ENCODE data around the gene HS2ST1. TPM values are rescaled to one million over a fixed set of nuclear protein-coding genes. Genes with fewer than 3 reads are reported as not detected.
"Not testable (repeated sequence)": the region's sequence is repeated elsewhere in the genome, so short reads cannot be mapped to it uniquely, and the experiment has no call there.

The HS2ST1 gene
- polyA plus RNA-seq, 4 donors = 39.0 to 59.4 (median 53.5) TPM

DNA sequence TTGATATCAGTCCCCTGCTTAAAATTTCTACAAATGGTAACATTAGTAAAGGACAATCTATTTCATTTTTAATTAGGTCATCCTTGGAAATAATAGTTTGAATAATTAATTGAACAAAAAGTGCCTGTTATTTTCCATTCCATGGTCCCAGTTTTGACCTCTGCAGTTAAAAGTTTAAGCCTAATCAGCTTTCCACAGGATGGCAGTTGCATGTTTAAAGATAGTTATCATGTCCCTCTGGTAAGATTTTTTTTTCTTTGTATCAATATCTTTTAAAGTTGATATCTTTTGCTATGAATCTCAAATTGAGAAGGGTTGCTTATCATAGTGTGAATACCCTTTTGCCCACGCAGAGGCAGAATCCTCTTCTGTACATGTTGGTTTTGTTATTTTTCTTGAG is 90.4 kb downstream of the HS2ST1 start:
- no peak for DNase-seq (ENCODE audit: low read depth in 4 of 4, low spot score in 3 of 4)

DNA sequence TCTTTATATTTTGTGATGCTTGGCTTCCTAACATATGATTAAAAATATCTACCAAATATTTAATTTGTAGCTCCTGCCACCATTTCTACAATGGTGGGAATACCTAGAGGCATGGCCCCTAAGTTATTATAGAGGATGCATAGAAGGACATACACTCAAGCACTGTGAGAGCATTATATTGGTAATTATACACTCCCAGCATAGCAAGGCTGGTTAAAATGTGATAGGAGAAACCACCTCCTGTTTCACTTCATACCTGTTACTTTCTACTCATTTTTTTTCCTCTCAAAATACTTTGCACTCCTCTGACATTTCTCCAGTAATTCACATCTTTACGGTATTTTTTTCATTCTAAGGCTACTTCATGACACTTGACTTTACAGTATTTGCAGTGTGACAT is 92.9 kb downstream of the HS2ST1 start:
- DNase-seq (ENCODE audit: low read depth in 4 of 4, low spot score in 3 of 4) = no peak

DNA sequence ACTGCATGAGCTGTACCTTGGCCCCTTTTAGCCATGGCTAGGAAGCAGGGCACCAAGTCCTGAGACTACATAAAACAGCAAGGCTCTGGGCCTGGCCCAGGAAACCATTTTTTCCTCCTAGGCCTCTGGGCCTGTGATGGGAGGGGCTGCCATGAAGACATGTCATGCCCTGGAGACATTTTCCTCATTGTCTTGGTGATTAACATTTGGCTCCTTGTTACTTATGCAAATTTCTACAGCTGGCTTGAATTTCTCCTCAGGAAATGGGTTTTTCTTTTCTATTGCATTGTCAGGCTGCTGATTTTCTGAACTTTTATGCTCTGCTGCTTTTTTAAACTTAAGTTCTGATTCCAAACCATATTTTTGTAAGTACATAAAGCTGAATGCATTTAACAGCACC is 99.0 kb downstream of the HS2ST1 start:
- not testable (repeated sequence) for DNase-seq (ENCODE audit: low read depth in 4 of 4, low spot score in 3 of 4)

DNA sequence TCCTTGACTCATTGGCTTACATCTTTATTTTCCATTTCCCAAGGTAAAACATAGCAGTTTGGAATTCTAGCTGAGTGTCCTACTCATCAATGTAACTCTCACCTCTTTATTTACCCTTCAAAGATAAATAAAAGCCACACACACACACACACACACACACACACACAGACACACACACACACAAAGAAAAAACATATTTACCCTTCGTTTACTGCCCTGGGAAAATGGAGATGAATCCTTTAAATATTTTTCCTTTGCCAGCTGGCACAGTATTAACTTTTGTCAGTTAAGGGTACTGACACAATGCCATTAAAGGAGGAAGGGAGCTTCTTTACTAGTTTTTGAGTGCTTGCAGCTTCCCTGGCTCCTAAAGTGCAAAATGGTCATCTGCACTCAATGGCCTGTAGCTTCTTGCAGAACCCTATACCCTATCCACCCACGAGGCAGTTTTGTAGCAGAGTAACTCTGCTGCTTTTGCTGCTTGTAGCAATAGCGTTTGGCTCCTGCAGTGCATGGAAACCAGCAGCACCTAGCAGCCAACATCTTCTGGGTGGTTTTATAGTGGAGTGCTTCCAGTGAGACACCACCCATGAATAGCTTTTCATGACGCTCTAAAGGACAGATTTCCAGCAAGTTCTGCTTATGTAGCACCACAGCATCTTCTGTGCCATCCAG is 103.7 kb downstream of the HS2ST1 start:
- no peak for DNase-seq (ENCODE audit: low read depth in 4 of 4, low spot score in 3 of 4)

DNA sequence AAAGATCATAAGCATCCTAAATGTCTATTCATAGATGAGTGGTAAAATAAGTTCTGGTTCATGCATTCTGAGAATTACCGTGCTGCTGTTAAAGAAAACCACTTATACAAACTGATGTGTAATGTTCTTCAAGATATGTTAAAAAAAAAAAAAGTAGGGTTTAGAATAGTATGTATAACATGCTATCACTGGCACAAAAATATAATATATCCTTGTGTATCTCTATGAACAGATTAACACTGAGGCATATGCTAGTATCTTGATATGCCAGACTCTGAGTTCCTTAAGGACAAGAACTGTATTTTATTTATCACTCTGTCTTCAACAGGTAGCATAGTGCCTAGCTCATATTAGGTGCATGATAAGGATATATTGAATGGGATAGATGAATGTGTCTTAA is 108.9 kb downstream of the HS2ST1 start:
- no peak for DNase-seq (ENCODE audit: low read depth in 4 of 4, low spot score in 3 of 4)

DNA sequence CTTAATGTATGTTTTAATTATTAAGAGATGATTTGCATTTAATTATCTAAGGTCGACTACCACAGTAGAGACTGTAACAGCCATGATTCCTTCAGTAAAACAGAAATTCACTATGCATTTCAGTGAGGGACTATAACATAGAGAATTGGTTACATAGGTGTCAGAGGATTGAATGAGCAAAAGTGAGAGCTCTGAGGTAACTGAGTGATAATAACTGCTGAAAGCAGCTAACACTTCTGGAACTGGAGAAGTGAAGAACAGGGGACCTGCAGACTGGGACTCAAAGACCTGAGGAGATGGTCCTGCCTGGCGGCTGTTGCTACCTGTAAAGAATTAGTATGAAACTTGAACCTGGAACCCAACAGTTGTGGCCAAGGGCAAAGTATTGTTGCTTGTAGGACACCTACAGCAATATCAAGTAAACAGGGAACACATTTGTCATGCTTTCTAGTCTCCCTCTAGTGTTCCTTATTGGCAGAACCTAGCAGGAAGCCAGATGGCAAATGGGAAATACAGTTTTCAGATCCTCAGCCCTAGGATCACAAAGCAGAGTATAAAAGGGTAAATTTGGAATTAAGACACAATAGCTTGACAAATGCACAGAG is 110.6 kb downstream of the HS2ST1 start:
- peak; percentile 3 to 29 (median 10) for DNase-seq (ENCODE audit: low read depth in 4 of 4, low spot score in 3 of 4)

DNA sequence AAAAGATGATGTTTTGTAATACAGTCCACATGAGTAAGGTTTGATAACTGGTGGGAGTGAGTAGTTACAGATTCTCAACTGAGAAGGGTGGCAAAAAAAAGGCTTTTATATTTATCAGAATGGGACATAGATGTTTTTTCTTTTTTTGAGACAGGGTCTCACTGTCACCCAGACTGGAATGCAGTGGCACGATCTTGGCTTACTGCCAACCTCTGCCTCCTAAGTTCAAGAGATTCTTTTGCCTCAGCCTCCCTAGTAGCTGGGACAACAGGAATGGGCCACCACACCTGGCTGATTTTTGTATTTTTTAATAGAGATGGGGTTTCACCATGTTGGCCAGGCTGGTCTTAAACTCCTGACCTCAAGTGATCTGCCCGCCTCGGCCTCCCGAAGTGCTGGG is 113.1 kb downstream of the HS2ST1 start:
- DNase-seq (ENCODE audit: low read depth in 4 of 4, low spot score in 3 of 4) = not testable (repeated sequence)

DNA sequence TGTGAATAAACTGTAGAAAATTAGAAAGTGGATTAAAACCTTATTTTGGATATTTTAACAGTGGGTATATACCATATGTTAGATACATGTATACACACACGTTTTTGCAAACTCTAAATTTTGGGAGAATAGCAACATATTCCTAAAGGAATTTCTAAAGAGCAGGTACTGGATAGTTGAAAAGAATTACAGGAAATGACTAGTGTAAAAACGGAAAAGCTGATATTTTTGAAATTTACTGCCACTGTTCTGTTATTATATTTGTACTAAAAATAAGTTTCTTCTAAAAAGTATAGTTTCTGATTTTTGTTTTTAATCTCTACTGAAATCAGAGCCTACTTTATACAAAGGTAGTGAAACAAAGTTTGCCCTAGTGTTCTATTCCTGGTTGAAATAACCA is 114.1 kb downstream of the HS2ST1 start:
- DNase-seq (ENCODE audit: low read depth in 4 of 4, low spot score in 3 of 4) = no peak

DNA sequence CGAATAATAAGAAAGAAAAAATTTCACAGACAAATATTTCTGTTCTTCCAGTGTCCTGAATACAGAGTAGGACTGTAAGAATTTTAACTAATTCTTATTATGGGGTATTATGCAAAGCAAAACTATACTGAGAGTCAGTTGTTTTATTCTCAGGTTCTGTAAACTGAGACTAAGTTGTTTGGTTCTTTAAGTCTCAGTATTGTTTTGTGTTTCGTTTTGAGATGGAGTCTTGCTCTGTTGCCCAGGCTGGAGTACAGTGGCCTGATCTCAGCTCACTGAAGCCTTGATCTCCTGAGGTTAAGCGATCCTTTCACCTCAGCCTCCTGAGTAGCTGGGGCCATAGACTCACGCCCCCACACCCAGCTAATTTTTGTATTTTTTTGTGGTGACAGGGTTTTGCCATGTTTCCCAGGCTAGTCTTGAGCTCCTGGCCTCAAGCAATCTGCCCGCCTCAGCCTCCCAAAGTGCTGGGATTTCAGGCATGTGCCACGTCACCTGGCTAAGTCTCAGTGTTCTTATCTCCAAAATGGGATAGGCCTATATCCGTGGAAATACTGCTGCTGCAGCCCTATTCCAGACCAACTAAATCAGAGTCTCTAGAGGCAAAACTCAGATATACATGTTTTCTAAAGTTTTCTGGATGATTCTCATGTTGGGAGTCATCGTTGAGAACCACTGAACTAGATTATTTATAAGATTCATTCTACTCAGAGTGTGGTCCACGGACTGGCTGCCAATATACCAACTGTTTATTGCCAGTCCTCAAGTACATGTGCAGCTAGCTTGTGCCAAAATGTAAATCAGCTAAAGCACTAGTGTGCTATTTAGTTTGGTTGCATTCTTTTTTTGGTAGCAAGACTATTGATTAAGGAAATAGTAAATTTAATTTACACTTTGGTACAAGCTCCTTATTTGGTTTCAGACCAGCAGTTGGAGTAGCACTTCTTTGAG is 116.6 kb downstream of the HS2ST1 start:
- no peak for DNase-seq (ENCODE audit: low read depth in 4 of 4, low spot score in 3 of 4)

DNA sequence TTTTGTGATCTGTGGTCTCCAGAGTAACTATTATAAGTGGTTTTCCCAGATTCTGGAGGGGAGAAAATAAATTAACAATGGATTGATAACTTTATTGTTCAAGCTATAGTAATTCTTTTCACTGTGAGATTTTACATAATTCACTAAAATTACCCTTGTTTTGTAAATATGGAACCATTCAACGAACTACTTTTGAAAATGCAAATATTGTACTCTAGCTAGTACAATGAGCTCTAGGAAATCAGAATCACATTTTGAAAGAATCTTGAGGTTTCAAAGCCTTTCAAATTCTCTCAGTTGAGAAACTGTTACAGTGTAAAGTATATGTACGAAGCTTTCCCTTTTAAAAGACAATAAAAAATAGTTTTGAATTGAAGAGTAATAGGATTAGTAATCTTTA is 119.9 kb downstream of the HS2ST1 start:
- DNase-seq (ENCODE audit: low read depth in 4 of 4, low spot score in 3 of 4) = no peak

DNA sequence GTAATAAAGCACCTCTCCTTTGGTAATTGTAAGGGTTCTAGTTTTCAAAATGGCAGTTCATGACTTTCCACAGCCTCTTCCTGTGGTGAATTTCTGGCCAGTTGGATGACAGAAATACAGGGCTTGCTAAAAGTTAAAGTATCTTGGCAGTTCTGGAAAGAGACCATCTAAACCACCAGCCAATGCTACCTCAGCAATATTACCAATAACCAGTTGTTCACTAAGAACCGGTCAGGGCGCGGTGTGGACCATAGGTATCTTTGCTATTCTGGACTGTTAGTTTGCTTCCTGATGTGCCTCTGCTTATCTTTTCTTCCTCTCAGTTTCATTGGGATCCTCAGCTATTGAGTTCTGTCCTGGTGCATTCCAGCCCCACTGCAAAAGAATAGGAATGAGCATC is 124.7 kb downstream of the HS2ST1 start:
- no peak for DNase-seq (ENCODE audit: low read depth in 4 of 4, low spot score in 3 of 4)

DNA sequence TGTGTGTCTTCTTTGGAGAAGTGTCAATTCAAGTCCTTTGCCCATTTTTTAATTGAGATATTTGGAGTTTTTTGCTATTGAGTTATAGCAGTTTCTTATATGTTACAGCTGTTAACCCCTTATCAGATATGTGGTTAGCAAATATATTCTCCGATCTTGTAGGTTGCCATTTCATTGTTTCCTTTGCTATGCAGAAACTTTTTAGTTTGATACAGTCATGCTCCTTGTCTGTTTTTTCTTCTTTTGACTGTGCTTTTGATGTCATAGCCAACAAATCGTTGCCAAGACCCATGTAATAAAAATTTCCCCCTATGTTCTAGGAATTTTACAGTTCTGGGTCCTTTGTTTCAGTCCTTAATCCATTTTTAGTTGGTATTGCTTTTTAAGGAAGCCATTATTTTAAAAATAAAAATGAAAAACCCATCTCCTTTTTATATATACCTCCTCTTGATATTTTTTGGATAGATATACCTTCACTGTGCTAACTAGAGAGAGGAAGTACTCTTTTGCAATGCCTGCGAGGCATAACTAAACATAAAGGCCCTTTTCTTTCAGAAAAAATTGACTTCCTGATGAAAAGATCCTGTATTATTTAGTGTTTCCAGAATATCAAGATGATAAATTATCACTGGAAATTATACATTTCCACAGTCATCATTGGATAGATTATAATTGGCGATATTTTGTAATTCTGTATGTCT is 127.8 kb downstream of the HS2ST1 start:
- no peak for DNase-seq (ENCODE audit: low read depth in 4 of 4, low spot score in 3 of 4)

DNA sequence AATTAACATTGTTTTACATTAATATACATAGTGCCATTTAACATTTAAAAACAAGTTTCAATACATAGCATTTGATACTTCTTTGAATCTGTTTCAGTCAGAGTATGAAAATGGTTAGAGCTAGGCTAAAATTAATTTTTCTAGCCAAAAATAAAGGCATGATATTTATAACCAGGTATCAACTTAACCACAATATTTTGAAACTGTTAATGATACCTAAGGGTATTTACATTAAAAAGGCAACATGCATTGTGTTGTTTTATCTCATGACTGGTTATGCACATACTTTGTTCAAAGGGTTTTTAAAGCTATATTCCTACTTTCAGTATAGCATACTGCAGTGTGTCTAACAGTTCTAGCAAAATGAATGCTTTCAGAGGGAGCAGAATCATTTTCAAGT is 130.0 kb downstream of the HS2ST1 start:
- no peak for DNase-seq (ENCODE audit: low read depth in 4 of 4, low spot score in 3 of 4)

DNA sequence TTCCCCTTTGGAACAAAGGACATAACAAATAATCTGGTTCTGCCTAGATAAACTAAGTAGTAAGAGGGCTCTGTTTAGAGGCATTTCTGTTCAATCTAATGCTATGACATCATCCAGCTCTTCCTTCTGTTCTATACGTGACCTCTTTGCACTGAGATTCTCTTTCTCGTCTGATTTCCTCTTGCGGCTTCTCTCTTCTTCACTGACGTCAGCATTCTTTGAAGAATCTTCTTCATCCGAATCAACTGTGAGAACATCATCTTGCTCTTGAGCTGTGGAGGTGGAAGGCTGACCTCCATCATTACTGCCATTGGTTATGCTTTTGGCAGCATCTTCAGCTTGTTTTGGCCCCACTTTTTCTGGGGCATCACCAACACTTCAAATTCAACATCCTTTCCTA is 130.4 kb downstream of the HS2ST1 start:
- DNase-seq (ENCODE audit: low read depth in 4 of 4, low spot score in 3 of 4) = no peak

DNA sequence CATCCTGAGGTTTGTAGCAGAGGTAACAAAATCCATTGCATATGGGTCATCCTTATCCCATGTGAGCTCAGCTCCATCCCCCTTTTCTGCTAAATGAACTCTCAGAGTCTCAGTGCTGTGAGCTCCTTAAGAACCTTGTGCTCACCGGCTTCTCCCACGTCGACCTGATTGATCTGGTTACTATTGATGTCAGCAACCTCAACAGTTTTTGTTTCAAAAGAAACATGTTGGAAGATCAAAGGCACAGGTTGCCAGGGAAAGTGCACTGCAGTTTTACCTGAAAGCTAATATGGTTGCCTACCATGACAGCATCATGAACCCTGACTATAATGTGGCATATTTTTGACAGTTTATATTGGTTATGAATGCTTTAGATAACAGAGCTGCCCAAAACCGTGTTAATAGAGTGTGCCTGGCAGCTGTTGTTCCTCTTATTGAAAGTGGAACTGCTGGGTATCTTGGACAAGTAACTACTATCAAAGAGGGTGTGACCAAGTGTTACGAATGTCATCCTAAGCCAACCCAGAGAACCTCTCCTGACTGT is 131.4 kb downstream of the HS2ST1 start:
- DNase-seq (ENCODE audit: low read depth in 4 of 4, low spot score in 3 of 4) = no peak

DNA sequence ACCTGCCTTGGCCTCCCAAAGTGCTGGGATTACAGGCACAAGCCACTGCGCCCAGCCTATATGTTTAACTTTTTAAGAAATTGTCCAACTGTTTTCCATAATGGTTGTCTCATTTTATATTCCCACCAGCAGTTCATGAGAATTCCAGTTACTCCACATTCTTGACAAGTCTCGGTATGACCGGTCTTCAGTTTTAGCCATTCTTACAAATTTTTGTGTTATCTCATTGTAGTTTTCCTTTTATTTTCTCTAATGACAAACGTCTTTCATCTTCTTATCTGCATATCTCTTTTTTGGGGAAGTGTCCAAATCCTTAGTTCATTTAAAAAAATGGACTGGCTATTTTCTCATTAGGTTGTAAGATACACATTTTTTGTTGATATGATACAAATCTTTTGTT is 132.5 kb downstream of the HS2ST1 start:
- no peak for DNase-seq (ENCODE audit: low read depth in 4 of 4, low spot score in 3 of 4)

DNA sequence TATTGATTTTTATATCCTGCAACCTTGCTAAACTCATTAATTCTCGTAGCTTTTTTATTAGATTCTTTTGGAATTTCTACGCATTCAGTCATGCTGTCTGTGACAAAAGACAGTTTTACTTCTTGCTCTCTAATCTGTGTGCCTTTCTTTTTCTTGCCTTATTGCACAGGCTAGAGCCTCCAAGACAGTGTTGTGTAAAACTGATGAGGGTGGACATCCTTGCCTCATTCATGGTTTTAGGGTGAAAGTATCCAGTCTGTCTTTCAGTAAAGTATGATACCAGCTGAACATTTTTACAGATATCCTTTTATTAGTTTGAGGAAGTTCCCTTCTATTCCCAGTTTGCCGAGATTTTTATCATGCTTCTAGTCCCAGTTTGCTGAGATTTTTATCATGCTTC is 133.8 kb downstream of the HS2ST1 start:
- DNase-seq (ENCODE audit: low read depth in 4 of 4, low spot score in 3 of 4) = no peak

DNA sequence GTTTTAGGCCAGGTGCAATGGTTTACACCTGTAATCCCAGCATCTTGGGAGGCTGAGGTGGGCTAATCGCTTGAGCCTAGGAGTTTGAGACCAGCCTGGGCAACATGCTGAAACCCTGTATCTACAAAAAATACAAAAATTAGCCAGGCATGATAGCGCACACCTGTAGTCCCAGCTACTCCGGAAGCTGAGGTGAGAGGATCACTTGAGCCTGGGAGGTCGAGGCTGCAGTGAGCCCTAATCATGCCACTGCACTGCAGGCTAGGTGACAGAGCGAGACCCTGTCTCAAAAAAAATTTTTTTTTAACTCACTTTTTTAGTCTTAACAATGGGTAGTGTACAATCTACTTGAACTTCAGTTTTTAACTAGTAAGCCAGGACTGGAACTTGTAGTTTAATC is 137.5 kb downstream of the HS2ST1 start:
- DNase-seq (ENCODE audit: low read depth in 4 of 4, low spot score in 3 of 4) = no peak

DNA sequence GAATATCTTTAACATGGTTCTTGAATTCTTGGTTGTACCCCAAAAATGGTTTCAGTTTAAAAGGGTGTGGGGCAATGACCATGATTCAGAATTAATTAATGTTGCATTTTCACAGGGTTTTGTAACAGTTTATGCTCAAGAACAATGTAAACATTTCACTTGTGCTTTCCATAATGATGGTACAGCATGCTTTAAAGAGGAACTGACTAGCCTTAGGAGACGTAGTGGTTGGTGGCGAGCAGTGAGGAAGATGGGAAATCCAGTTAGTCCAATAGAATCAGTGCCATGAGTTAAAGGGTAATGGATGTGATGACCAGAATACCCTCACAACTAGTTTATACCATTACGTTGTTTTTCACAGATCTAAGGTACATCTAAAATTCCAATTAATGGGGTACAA is 138.0 kb downstream of the HS2ST1 start:
- no peak for DNase-seq (ENCODE audit: low read depth in 4 of 4, low spot score in 3 of 4)

DNA sequence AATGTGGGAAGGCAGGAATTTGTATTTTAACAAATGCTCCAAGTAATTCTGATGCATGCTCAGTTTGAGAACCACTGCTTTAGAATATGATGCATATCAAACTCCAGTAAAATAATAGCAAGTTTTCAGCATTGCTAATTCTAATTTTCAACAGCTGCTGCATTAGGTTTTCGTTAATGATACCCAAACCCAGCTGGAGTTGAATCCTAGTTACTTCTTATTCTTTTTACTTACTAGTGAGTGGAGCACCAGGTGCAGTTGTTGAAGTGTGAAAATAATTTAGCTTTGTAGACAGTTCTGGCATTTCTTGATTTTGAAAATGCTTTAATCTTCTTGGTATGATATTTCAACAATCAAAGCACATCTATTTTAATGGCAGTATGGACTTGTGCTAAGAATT is 138.5 kb downstream of the HS2ST1 start:
- DNase-seq (ENCODE audit: low read depth in 4 of 4, low spot score in 3 of 4) = no peak

DNA sequence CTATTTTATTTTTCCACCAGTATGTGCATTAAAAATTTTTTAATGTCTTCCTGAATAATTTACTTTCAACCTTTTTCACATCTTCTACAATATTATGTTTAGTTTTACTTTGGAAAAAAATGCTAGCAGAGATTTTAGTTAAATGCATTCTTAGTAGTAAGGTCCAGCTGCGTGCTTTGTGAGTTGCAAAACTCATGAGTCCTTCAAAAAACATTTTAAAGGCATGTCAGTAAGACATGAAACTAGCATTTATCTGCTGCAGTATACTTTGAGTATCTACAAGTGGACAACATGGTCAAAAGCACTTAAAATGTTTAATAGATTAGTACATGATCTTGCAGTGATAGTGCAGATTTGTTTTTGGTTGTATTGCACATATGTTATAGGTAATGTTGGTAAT is 139.0 kb downstream of the HS2ST1 start:
- DNase-seq (ENCODE audit: low read depth in 4 of 4, low spot score in 3 of 4) = no peak
